ENCODE measurements around the gene ARHGAP42. TPM values are rescaled to one million over a fixed set of nuclear protein-coding genes. Genes with fewer than 3 reads are reported as not detected.

ARHGAP42 gene
- total and polyA plus RNA-seq, 4 donors: 3.8 to 17.2 (median 12.0) TPM

- no peak for TF ChIP-seq CTCF (IDR thresholded peaks at IDR 0.05; ENCODE audit: low read depth, low read length, missing input control)
Measured at GRCh38 chr11:100816823-100817222, 129.7 kb downstream of the ARHGAP42 start (continued).

- Histone ChIP-seq H3K27ac (ENCODE audit: low read depth in 1 of 2, low read length in 2 of 2) (no peak overlapping the region), H3K9me3 (ENCODE audit: control insufficient read depth in 4 of 4, low read length in 3 of 4) (no peaks in the 10 kb centered on the region), H3K4me1 (ENCODE audit: control insufficient read depth in 4 of 4, insufficient read depth in 4 of 4, low read length in 3 of 4) (peaks cover 0 to 1% (median 0%) of the 10 kb centered on the region in 4 donors), H3K4me3 (ENCODE audit: low read depth in 1 of 3, low read length in 3 of 3) (no peak overlapping the region), H3K36me3 (ENCODE audit: control insufficient read depth in 4 of 4, insufficient read depth in 3 of 4, low read depth in 1 of 4, low read length in 3 of 4) (no peaks in the 10 kb centered on the region), H3K9ac (ENCODE audit: low read depth in 1 of 2, low read length in 2 of 2) (no peak overlapping the region), H3K27me3 (ENCODE audit: control insufficient read depth in 4 of 4, insufficient read depth in 4 of 4, low read length in 3 of 4) (no peaks in the 10 kb centered on the region)
- WGBS: 57% methylated on average over 2 of the region's 2 CpGs
- no peak for TF ChIP-seq CTCF (IDR thresholded peaks at IDR 0.05; ENCODE audit: low read depth, low read length, missing input control)
- no peak for TF ChIP-seq FOXA2 (IDR thresholded peaks at IDR 0.05)
- no peak for TF ChIP-seq REST (IDR thresholded peaks at IDR 0.05)
- no peak for TF ChIP-seq TAF1 (conservative IDR thresholded peaks at IDR 0.05)
- no peak for TF ChIP-seq HNF4A (conservative IDR thresholded peaks at IDR 0.05)
- no peak for DNase-seq (ENCODE audit: low spot score)
Measured at GRCh38 chr11:100817620-100818019, 130.5 kb downstream of the ARHGAP42 start.

- no peaks in the 10 kb centered on the region for H3K9me3 ChIP-seq (ENCODE audit: control insufficient read depth in 4 of 4, low read length in 3 of 4)
- no peaks in the 10 kb centered on the region for H3K36me3 ChIP-seq (ENCODE audit: control insufficient read depth in 4 of 4, insufficient read depth in 3 of 4, low read depth in 1 of 4, low read length in 3 of 4)
- no peak overlapping the region for H3K27ac ChIP-seq (ENCODE audit: low read depth in 1 of 2, low read length in 2 of 2)
- H3K4me1 ChIP-seq (ENCODE audit: control insufficient read depth in 4 of 4, insufficient read depth in 4 of 4, low read length in 3 of 4): peaks cover 0 to 7% (median 0%) of the 10 kb centered on the region in 4 donors
- no peak overlapping the region for H3K4me3 ChIP-seq (ENCODE audit: low read depth in 1 of 3, low read length in 3 of 3)
- no peak for DNase-seq (ENCODE audit: low spot score)
- no peak overlapping the region for H3K9ac ChIP-seq (ENCODE audit: low read depth in 1 of 2, low read length in 2 of 2)
- H3K27me3 ChIP-seq (ENCODE audit: control insufficient read depth in 4 of 4, insufficient read depth in 4 of 4, low read length in 3 of 4): no peaks in the 10 kb centered on the region
- TF ChIP-seq CTCF (IDR thresholded peaks at IDR 0.05; ENCODE audit: low read depth, low read length, missing input control) (no peak), ATF3 (IDR thresholded peaks at IDR 0.05) (no peak), FOXA1 (IDR thresholded peaks at IDR 0.05) (no peak), REST (IDR thresholded peaks at IDR 0.05) (no peak)
- 92% methylated on average over 4 of the region's 4 CpGs for WGBS
Measured at GRCh38 chr11:100820621-100821020, 133.5 kb downstream of the ARHGAP42 start.

All from liver (tissue), 9 donors.